ENCODE measurements around the gene MICAL3. TPM values are rescaled to one million over a fixed set of nuclear protein-coding genes. Genes with fewer than 3 reads are reported as not detected.

MICAL3 gene
- total RNA-seq, 6 experiments from 2014 or later: 38.6 to 44.1 (median 39.7) TPM

- H3K27me3 Mint-ChIP-seq (ENCODE audit: insufficient read depth): no peaks in the 10 kb centered on the region; the same call in 1 of the 2 replicates
- H3K36me3 Mint-ChIP-seq (ENCODE audit: low read depth): no peaks in the 10 kb centered on the region
- no peaks in the 10 kb centered on the region for H3K4me1 Mint-ChIP-seq (ENCODE audit: low read depth)
- no peak overlapping the region for H3K4me3 Mint-ChIP-seq
- H3K9me3 Mint-ChIP-seq: no peaks in the 10 kb centered on the region
- no peak for DNase-seq
- TF ChIP-seq, protein P1, sequence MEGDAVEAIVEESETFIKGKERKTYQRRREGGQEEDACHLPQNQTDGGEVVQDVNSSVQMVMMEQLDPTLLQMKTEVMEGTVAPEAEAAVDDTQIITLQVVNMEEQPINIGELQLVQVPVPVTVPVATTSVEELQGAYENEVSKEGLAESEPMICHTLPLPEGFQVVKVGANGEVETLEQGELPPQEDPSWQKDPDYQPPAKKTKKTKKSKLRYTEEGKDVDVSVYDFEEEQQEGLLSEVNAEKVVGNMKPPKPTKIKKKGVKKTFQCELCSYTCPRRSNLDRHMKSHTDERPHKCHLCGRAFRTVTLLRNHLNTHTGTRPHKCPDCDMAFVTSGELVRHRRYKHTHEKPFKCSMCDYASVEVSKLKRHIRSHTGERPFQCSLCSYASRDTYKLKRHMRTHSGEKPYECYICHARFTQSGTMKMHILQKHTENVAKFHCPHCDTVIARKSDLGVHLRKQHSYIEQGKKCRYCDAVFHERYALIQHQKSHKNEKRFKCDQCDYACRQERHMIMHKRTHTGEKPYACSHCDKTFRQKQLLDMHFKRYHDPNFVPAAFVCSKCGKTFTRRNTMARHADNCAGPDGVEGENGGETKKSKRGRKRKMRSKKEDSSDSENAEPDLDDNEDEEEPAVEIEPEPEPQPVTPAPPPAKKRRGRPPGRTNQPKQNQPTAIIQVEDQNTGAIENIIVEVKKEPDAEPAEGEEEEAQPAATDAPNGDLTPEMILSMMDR (IDR thresholded peaks at IDR 0.05): no peak
- no peak overlapping the region for H3K27ac Mint-ChIP-seq
Observed at GRCh38 chr22:17797721-17798559, 226.4 kb downstream of the MICAL3 start.

DNA sequence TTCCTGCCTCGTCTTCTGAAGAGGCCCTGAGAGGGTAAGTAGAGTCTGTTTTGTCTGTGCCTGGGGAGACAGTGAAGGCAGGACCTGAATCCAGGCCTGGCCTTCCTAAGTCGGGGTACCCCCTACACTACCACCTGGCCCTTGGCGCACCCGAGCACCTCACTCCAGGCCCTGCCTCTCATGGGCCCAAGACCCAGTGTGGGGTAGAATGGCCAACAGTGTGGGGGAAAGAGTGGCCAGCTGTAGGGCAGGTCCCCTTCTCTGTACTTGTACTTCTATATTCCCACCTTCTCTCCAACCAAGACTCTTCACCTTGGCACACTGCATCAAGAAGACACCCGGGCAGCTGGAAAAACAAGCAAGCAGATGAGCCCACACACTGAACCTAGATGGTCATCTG lies 227.7 kb downstream of the MICAL3 start:
- TF ChIP-seq, protein P1 (IDR thresholded peaks at IDR 0.05): no peak
- Mint-ChIP-seq H3K9me3 (no peaks in the 10 kb centered on the region), H3K4me1 (ENCODE audit: low read depth) (no peaks in the 10 kb centered on the region), H3K36me3 (ENCODE audit: low read depth) (no peaks in the 10 kb centered on the region), H3K27ac (no peak overlapping the region), H3K4me3 (no peak overlapping the region), H3K27me3 (ENCODE audit: insufficient read depth) (no peaks in the 10 kb centered on the region; the same call in 1 of the 2 replicates)
- no peak for DNase-seq

DNA sequence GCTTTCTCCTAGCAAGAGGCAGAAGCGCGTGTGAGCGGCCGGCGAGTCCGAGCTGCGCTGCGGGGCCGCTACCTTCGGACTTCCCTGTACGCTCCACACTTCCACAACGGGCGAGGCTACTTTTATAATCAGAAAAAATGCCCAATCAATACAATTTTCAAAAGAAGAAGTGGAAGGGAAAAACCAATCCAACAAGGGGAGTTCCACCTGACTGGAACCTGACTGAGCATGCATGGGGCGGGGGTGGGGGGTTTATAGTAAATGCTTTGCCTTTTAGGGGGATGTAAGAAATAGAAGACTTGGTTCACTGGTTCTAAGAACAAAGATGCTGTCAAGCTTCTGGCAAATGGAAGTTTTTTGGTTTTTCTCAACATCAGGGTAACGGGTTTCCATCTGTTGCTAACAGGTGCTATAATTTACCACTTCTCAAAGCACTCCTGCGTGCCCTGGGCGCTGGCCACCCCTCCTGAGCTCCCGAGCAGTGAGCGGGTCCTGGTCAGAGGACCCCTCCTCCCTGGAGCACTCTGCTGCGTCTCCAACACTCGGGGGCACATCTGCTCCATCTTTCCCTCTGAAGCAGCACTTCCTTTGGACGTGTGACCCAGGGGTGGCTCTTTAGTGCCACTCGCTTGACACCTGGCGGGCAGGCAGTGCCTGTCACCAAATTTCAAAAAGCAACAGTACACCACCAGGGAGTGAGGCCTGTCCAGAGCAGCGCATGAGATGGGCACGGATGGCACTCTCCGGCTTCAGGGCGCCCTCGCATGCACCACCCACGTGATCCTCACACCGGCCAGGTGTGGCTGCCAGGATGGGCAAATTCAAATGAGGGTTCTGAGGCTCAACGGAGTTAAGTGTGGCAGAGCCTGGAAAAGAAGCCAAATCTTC lies 228.5 kb downstream of the MICAL3 start:
- Mint-ChIP-seq H3K4me3 (no peak overlapping the region), H3K27me3 (ENCODE audit: insufficient read depth) (peaks cover 1% of the 10 kb centered on the region; the same call in 1 of the 2 replicates), H3K36me3 (ENCODE audit: low read depth) (no peaks in the 10 kb centered on the region), H3K9me3 (no peaks in the 10 kb centered on the region), H3K27ac (no peak overlapping the region), H3K4me1 (ENCODE audit: low read depth) (no peaks in the 10 kb centered on the region)
- TF ChIP-seq, protein P1 (IDR thresholded peaks at IDR 0.05): no peak
- DNase-seq: no peak

GRCh38 chr22:17794726-17795542 lies 229.4 kb downstream of the MICAL3 start:
- Mint-ChIP-seq H3K36me3 (ENCODE audit: low read depth) (no peaks in the 10 kb centered on the region), H3K27me3 (ENCODE audit: insufficient read depth) (peaks cover 1% of the 10 kb centered on the region; the same call in 1 of the 2 replicates), H3K9me3 (no peaks in the 10 kb centered on the region), H3K4me1 (ENCODE audit: low read depth) (no peaks in the 10 kb centered on the region), H3K27ac (no peak overlapping the region), H3K4me3 (no peak overlapping the region)
- TF ChIP-seq, protein P1 (IDR thresholded peaks at IDR 0.05): no peak
- no peak for DNase-seq

- H3K27me3 Mint-ChIP-seq (ENCODE audit: insufficient read depth): 0 out of 2 replicates have a peak, but pooled peaks cover 1% of the 10 kb centered on the region
- no peak for DNase-seq
- no peaks in the 10 kb centered on the region for H3K9me3 Mint-ChIP-seq
- no peaks in the 10 kb centered on the region for H3K4me1 Mint-ChIP-seq (ENCODE audit: low read depth)
- H3K27ac Mint-ChIP-seq: no peak overlapping the region
- no peak overlapping the region for H3K4me3 Mint-ChIP-seq
- H3K36me3 Mint-ChIP-seq (ENCODE audit: low read depth): no peaks in the 10 kb centered on the region
- TF ChIP-seq, protein P1 (IDR thresholded peaks at IDR 0.05): no peak
Observed at GRCh38 chr22:17792854-17793434, 231.4 kb downstream of the MICAL3 start.

Data from HFFc6 (cell line).